SU-DHL-6 (cell line): ENCODE measurements around the gene GHRH.

Experiments
- H2AFZ ChIP-seq: fragments of 200-600 bp; sonication (generic); 2 replicates; pipeline ENCODE4 v1.6.1; 2014; ENCODE audit warnings: low read depth, mild to moderate bottlenecking, moderate library complexity, mixed read lengths, antibody characterized with exemption, low read length; ENCODE audit not compliant: severe bottlenecking
- H3F3A ChIP-seq: fragments of 200-600 bp; shearing (Covaris generic); 2 replicates; pipeline ENCODE4 v1.6.0; 2016; ENCODE audit warnings: antibody characterized with exemption, mild to moderate bottlenecking; ENCODE audit not compliant: insufficient read depth
- H3K27ac ChIP-seq: fragments of 200-600 bp; sonication (generic); 2 replicates; pipeline ENCODE4 v1.5.1; 2016; ENCODE audit warnings: low read depth, mild to moderate bottlenecking, low read length, moderate library complexity, mixed read lengths
- H3K27me3 ChIP-seq: fragments of 200-600 bp; sonication (generic), shearing (Covaris generic); 2 replicates; pipeline ENCODE4 v1.6.0; 2014; ENCODE audit warnings: mild to moderate bottlenecking, low read length
- H3K36me3 ChIP-seq: fragments of 200-600 bp; sonication (generic); 2 replicates; pipeline ENCODE4 v1.6.1; 2014; ENCODE audit warnings: mild to moderate bottlenecking, low read length, mixed read lengths
- H3K4me2 ChIP-seq: fragments of 300-600, 200-600 bp; shearing (Covaris generic), sonication (generic); 2 replicates; pipeline ENCODE4 v1.6.0; 2014; ENCODE audit warnings: low read length, low read depth, mild to moderate bottlenecking; ENCODE audit not compliant: poor library complexity, severe bottlenecking
- H3K4me3 ChIP-seq: fragments of 200-600 bp; sonication (generic); 2 replicates; pipeline ENCODE4 v1.5.1; 2014; ENCODE audit warnings: antibody characterized with exemption, low read length, mild to moderate bottlenecking, mixed read lengths; ENCODE audit not compliant: insufficient read depth, poor library complexity, severe bottlenecking
- H3K79me2 ChIP-seq: fragments of 200-600 bp; sonication (generic); 2 replicates; pipeline ENCODE4 v1.6.1; 2014; ENCODE audit warnings: mild to moderate bottlenecking, low read length, moderate library complexity; ENCODE audit not compliant: insufficient read depth
- H3K9ac ChIP-seq: fragments of 200-600 bp; sonication (generic); 2 replicates; pipeline ENCODE4 v1.7.0; 2014; ENCODE audit warnings: mild to moderate bottlenecking, low read length
- H3K9me2 ChIP-seq: fragments of 200-600 bp; sonication (generic); replicated peaks from 2 replicates; pipeline ENCODE4 v1.6.1; 2014; ENCODE audit warnings: low read length; ENCODE audit not compliant: insufficient read depth
- H3K9me3 ChIP-seq: fragments of 200-600 bp; sonication (generic); 2 replicates; pipeline ENCODE4 v1.6.1; 2014; ENCODE audit warnings: low read length, mixed read lengths; ENCODE audit not compliant: insufficient read depth
- H4K20me1 ChIP-seq: fragments of 200-600 bp; sonication (generic); 2 replicates; pipeline ENCODE4 v1.6.1; 2014; ENCODE audit warnings: low read depth, mild to moderate bottlenecking, antibody characterized with exemption, low read length, moderate library complexity, mixed read lengths
- CTCF ChIP-seq: fragments of 200-600 bp; sonication (generic); IDR thresholded peaks from one replicate; pipeline ENCODE4 v1.5.1; 2017; ENCODE audit warnings: antibody characterized with exemption, mild to moderate bottlenecking, low read length, moderate library complexity; ENCODE audit not compliant: insufficient read depth, poor library complexity, severe bottlenecking
- EZH2phosphoT487 ChIP-seq: fragments of 200-600 bp; sonication (generic), shearing (Covaris generic); conservative IDR thresholded peaks from 2 replicates; pipeline ENCODE4 v1.6.1; 2018; ENCODE audit warnings: mild to moderate bottlenecking, antibody characterized with exemption, low read length, moderate library complexity, mixed read lengths

The GHRH gene

GRCh38 chr20:37261714-37262113, at the start of gene GHRH:
Gene GHRH, minus strand, starts transcription at chr20:37261814. Its CDS starts 4,925 bp downstream, at chr20:37256889.
- Histone ChIP-seq H3K9me3 (no peaks in the 10 kb centered on the region), H3K27me3 (no peaks in the 10 kb centered on the region; the same call in 1 of the 2 replicates), H2AFZ (no peak within 1 kb of the TSS), H3F3A (no peaks in the 10 kb centered on the region), H3K79me2 (no peaks in the 10 kb centered on the region), H3K9ac (no peak within 1 kb of the TSS), H3K27ac (no peak within 1 kb of the TSS), H4K20me1 (no peaks in the 10 kb centered on the region), H3K4me3 (no peak within 1 kb of the TSS), H3K36me3 (no peaks in the 10 kb centered on the region), H3K9me2 (no peaks in the 10 kb centered on the region), H3K4me2 (no peak within 1 kb of the TSS)
- TF ChIP-seq EZH2phosphoT487 (no peak), CTCF (no peak)

GRCh38 chr20:37310951-37311350, 49.3 kb upstream of the GHRH start:
- Histone ChIP-seq H3K27me3 (no peaks in the 10 kb centered on the region), H3K4me3 (no peak overlapping the region), H2AFZ (no peak overlapping the region), H3K4me2 (no peak overlapping the region), H3K79me2 (no peaks in the 10 kb centered on the region; the same call in 1 of the 2 replicates), H4K20me1 (no peaks in the 10 kb centered on the region), H3K36me3 (no peaks in the 10 kb centered on the region), H3K9me2 (no peaks in the 10 kb centered on the region), H3F3A (no peaks in the 10 kb centered on the region), H3K9ac (no peak overlapping the region), H3K9me3 (no peaks in the 10 kb centered on the region), H3K27ac (no peak overlapping the region)
- no peak for TF ChIP-seq CTCF
- no peak for TF ChIP-seq EZH2phosphoT487

- Histone ChIP-seq H4K20me1 (no peaks in the 10 kb centered on the region), H3K36me3 (no peaks in the 10 kb centered on the region), H3K79me2 (no peaks in the 10 kb centered on the region; the same call in 1 of the 2 replicates)
These were observed 48.4 kb upstream of the GHRH start for GRCh38 chr20:37309936-37310590.

More at GRCh38 chr20:37309936-37310590, 48.4 kb upstream of the GHRH start:
- Histone ChIP-seq H3K4me3 (no peak overlapping the region), H3K27me3 (no peaks in the 10 kb centered on the region), H2AFZ (no peak overlapping the region), H3K9me3 (no peaks in the 10 kb centered on the region), H3K27ac (no peak overlapping the region), H3K9me2 (no peaks in the 10 kb centered on the region), H3F3A (no peaks in the 10 kb centered on the region), H3K9ac (no peak overlapping the region), H3K4me2 (no peak overlapping the region)
- TF ChIP-seq EZH2phosphoT487 (no peak), CTCF (no peak)
